WTC11 (cell line): ENCODE results near the gene MED27. TPM values are rescaled to one million over a fixed set of nuclear protein-coding genes. Genes with fewer than 3 reads are reported as not detected.

Experiments used
- ATAC-seq: fragments of 200-7000 bp; cut with Tn5 transposase; 2 replicates; pipeline ENCODE4 v1.10.0; 2021; ENCODE audit warnings: mild to moderate bottlenecking, moderate library complexity
- CTCF ChIA-PET: fragments of 300-600 bp; sonication (Branson Sonifier 250); formaldehyde crosslinking; loops from one replicate; lab custom pipeline; 2021; ENCODE audit warnings: antibody characterized with exemption; lab: Charles Lee
- POLR2A ChIA-PET: fragments of 350-600 bp; sonication (Branson Sonifier 250); formaldehyde crosslinking; loops from one replicate; lab custom pipeline; 2021; ENCODE audit warnings: antibody characterized with exemption; lab: Charles Lee
- DNase-seq: peaks from one replicate; pipeline ENCODE4 v3.0.0; 2021; ENCODE audit warnings: low spot score
- H3K27ac Mint-ChIP-seq: 2 replicates; pipeline ENCODE4 v1.8.0; 2021; ENCODE audit warnings: mixed read lengths
- H3K27me3 Mint-ChIP-seq: 2 replicates; pipeline ENCODE4 v1.8.0; 2021; ENCODE audit warnings: low read depth, mild to moderate bottlenecking, moderate library complexity, mixed read lengths
- H3K36me3 Mint-ChIP-seq: 2 replicates; pipeline ENCODE4 v1.8.0; 2021; ENCODE audit warnings: mixed read lengths
- H3K4me1 Mint-ChIP-seq: 2 replicates; pipeline ENCODE4 v1.8.0; 2022; ENCODE audit warnings: mixed read lengths
- H3K4me3 Mint-ChIP-seq: 2 replicates; pipeline ENCODE4 v1.8.0; 2021; ENCODE audit warnings: mild to moderate bottlenecking, moderate library complexity, mixed read lengths
- H3K9me3 Mint-ChIP-seq: 2 replicates; pipeline ENCODE4 v1.8.0; 2021; ENCODE audit warnings: mixed read lengths
- E2F5 ChIP-seq: sonication (generic); formaldehyde crosslinking; IDR thresholded peaks from 2 replicates; pipeline ENCODE4 v1.8.1; 2022; ENCODE audit warnings: mild to moderate bottlenecking, moderate library complexity, missing genetic modification reagents
- ESRRA ChIP-seq: sonication (generic); formaldehyde crosslinking; IDR thresholded peaks from 2 replicates; pipeline ENCODE4 v1.8.1; 2022; ENCODE audit warnings: mild to moderate bottlenecking, missing genetic modification reagents, borderline replicate concordance
- ETV6 ChIP-seq: sonication (generic); formaldehyde crosslinking; IDR thresholded peaks from 2 replicates; pipeline ENCODE4 v1.8.1; 2022; ENCODE audit warnings: mild to moderate bottlenecking, missing genetic modification reagents
- GABPB1 ChIP-seq: sonication (generic); formaldehyde crosslinking; IDR thresholded peaks from 2 replicates; pipeline ENCODE4 v1.8.1; 2023; ENCODE audit warnings: mild to moderate bottlenecking, missing genetic modification reagents
- GRHL2 ChIP-seq: fragments of 250-450 bp; sonication (Bioruptor Pico); IDR thresholded peaks from 2 replicates; pipeline ENCODE4 v1.8.0; 2022; ENCODE audit warnings: mild to moderate bottlenecking, moderate library complexity; ENCODE audit not compliant: insufficient replicate concordance, severe bottlenecking
- GTF2I ChIP-seq: fragments of 250-450 bp; sonication (Bioruptor Pico); conservative IDR thresholded peaks from 2 replicates; pipeline ENCODE4 v1.4.0; 2021; ENCODE audit warnings: mild to moderate bottlenecking
- MYBL2 ChIP-seq: sonication (generic); formaldehyde crosslinking; IDR thresholded peaks from 2 replicates; pipeline ENCODE4 v1.8.1; 2023; ENCODE audit warnings: mild to moderate bottlenecking, moderate library complexity, missing genetic modification reagents
- NR2C2 ChIP-seq: sonication (generic); formaldehyde crosslinking; IDR thresholded peaks from 2 replicates; pipeline ENCODE4 v1.8.0; 2022; ENCODE audit warnings: mild to moderate bottlenecking, missing genetic modification reagents
- ZNF121 ChIP-seq: sonication (generic); formaldehyde crosslinking; IDR thresholded peaks from 2 replicates; pipeline ENCODE4 v1.8.0; 2023; ENCODE audit warnings: missing genetic modification reagents
- ZNF138 ChIP-seq: sonication (generic); formaldehyde crosslinking; conservative IDR thresholded peaks from 2 replicates; pipeline ENCODE4 v1.8.1; 2022; ENCODE audit warnings: mild to moderate bottlenecking, moderate library complexity, missing genetic modification reagents
- ZNF396 ChIP-seq: fragments of 250-450 bp; sonication (Bioruptor Pico); IDR thresholded peaks from 2 replicates; pipeline ENCODE4 v1.8.0; 2021; ENCODE audit warnings: mild to moderate bottlenecking, moderate library complexity, borderline replicate concordance
- ZNF425 ChIP-seq: fragments of 250-450 bp; sonication (Bioruptor Pico); conservative IDR thresholded peaks from 2 replicates; pipeline ENCODE4 v1.9.0; 2021; ENCODE audit warnings: mild to moderate bottlenecking
- ZSCAN18 ChIP-seq: fragments of 250-450 bp; sonication (Bioruptor Pico); IDR thresholded peaks from 2 replicates; pipeline ENCODE4 v2.1.2; 2022; ENCODE audit warnings: mild to moderate bottlenecking, moderate library complexity
- total RNA-seq: library from RNA; stranded (reverse); gene quantifications from 3 replicates; pipeline ENCODE4 v1.2.3, GENCODE V29; 2021
- TF ChIP-seq, protein P1 (sequence below): sonication (generic); formaldehyde crosslinking; IDR thresholded peaks from 2 replicates; pipeline ENCODE4 v1.8.1; 2023; ENCODE audit warnings: mild to moderate bottlenecking, missing genetic modification reagents
- TF ChIP-seq, protein P2 (sequence below): sonication (generic); formaldehyde crosslinking; IDR thresholded peaks from 2 replicates; pipeline ENCODE4 v1.8.0; 2023; ENCODE audit warnings: missing genetic modification reagents

Gene MED27
- total RNA-seq, 1 experiment from 2014 or later, result 27.9 TPM

DNA sequence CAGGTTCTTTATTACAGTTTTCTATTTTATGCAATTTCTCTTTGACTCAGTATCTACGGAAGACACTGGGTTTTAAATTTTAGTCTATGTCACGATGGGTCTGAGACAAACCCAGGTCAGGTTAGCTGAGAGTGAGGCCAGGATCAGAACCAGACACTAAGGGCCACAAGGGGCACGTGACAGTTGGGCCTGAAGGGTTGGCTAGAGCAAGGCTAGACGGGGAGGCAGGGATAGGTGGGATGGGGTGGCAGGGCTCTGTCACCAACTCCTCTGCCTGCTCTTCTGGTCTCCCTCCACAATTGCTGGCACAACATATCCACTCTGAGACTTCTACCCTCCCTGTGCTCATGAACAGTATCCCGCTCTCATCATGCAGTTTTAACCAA, 76.4 kb downstream of the MED27 start (continued):
- no peak for TF ChIP-seq GABPB1 (CRISPR knock-in tag)
- TF ChIP-seq, all 79 proteins: peak for 3

GRCh38 chr9:132002643-132003318, 76.9 kb downstream of the MED27 start:
- POLR2A ChIA-PET, result no interaction called here
- H3K27me3 Mint-ChIP-seq, result no peaks in the 10 kb centered on the region; the same call in 1 of the 2 replicates
- no peak for ATAC-seq

DNA sequence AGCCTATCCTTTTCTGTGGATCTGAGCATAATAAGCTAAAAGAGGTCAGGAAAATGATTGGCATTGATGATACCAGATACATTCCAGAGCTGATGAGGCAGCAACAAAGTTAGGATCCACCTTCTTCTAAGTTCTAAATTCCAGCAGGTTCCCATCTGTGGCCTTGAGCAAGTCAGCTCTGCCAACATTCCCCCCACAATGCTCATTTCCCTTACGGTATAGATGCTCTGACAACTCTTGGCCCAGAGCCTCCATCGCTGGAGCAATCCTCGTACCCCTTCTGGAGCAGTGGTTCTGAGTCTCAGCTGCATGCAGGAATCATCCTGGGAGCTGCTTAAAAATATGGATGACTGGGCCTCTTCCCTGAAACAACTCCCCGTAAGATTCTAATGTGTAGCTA, 78.1 kb downstream of the MED27 start:
- no peak for DNase-seq
- no peak for ATAC-seq
- H3K27me3 Mint-ChIP-seq, result no peaks in the 10 kb centered on the region; the same call in 1 of the 2 replicates
- peaks cover 11% of the 10 kb centered on the region for H3K36me3 Mint-ChIP-seq
- CTCF ChIA-PET, result interaction anchor here (1.6 to 2.1 kb wide), 3 partner anchors 9 to 257 kb away, joined by 5 to 9 read pairs (median 5); no protein-coding TSS in a partner anchor
- H3K9me3 Mint-ChIP-seq, result peaks cover 9% of the 10 kb centered on the region; the same call in 1 of the 2 replicates
- peaks cover 55% of the 10 kb centered on the region for H3K4me1 Mint-ChIP-seq
- no peak overlapping the region for H3K4me3 Mint-ChIP-seq
- no peak for TF ChIP-seq MYBL2 (CRISPR knock-in tag)
- TF ChIP-seq, protein P1, sequence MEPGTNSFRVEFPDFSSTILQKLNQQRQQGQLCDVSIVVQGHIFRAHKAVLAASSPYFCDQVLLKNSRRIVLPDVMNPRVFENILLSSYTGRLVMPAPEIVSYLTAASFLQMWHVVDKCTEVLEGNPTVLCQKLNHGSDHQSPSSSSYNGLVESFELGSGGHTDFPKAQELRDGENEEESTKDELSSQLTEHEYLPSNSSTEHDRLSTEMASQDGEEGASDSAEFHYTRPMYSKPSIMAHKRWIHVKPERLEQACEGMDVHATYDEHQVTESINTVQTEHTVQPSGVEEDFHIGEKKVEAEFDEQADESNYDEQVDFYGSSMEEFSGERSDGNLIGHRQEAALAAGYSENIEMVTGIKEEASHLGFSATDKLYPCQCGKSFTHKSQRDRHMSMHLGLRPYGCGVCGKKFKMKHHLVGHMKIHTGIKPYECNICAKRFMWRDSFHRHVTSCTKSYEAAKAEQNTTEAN (CRISPR knock-in tag), result no peak
- POLR2A ChIA-PET, result interaction anchor here (0.6 to 0.9 kb wide), 2 partner anchors 34 to 194 kb away, joined by 3 read pairs; no protein-coding TSS in a partner anchor
- no peak overlapping the region for H3K27ac Mint-ChIP-seq

More at GRCh38 chr9:132002643-132003318, 76.9 kb downstream of the MED27 start:
- CTCF ChIA-PET, result interaction anchor here (1.1 to 2.1 kb wide), 4 partner anchors 10 to 256 kb away, joined by 3 to 9 read pairs (median 5); no protein-coding TSS in a partner anchor
- TF ChIP-seq ZNF425 (no peak), ETV6 (CRISPR knock-in tag) (no peak), NR2C2 (no peak), ZNF396 (CRISPR knock-in tag) (no peak), ZSCAN18 (CRISPR knock-in tag) (no peak), ESRRA (CRISPR knock-in tag) (no peak), GRHL2 (CRISPR knock-in tag) (no peak)
- TF ChIP-seq, protein P2, sequence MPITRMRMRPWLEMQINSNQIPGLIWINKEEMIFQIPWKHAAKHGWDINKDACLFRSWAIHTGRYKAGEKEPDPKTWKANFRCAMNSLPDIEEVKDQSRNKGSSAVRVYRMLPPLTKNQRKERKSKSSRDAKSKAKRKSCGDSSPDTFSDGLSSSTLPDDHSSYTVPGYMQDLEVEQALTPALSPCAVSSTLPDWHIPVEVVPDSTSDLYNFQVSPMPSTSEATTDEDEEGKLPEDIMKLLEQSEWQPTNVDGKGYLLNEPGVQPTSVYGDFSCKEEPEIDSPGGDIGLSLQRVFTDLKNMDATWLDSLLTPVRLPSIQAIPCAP (CRISPR knock-in tag), result no peak
- TF ChIP-seq, all 79 proteins: peak for 0
- no peak for DNase-seq
- Mint-ChIP-seq H3K4me3 (0 out of 2 replicates have a peak overlapping the region, but pooled peaks have one; percentile 13), H3K27ac (peak overlapping the region; percentile 67), H3K4me1 (peaks cover 66% of the 10 kb centered on the region), H3K9me3 (peaks cover 9% of the 10 kb centered on the region; the same call in 1 of the 2 replicates), H3K36me3 (peaks cover 11% of the 10 kb centered on the region)

GRCh38 chr9:132000659-132001058, 79.0 kb downstream of the MED27 start:
- no peak overlapping the region for H3K4me3 Mint-ChIP-seq
- DNase-seq (no peak), ATAC-seq (no peak)
- no peak for TF ChIP-seq E2F5
- 0 out of 2 replicates have a peak, but pooled peaks have one; percentile 18 for TF ChIP-seq GTF2I (CRISPR knock-in tag)
- no peak for TF ChIP-seq ZNF138
- 0 out of 2 replicates have a peak, but pooled peaks have one; percentile 36 for TF ChIP-seq ZNF121 (CRISPR knock-in tag)
- H3K4me1 Mint-ChIP-seq, result peaks cover 46% of the 10 kb centered on the region
- no peak overlapping the region for H3K27ac Mint-ChIP-seq
- ChIA-PET CTCF (no interaction called here), POLR2A (interaction anchor here (0.7 kb wide), 1 partner anchor 30 kb away, joined by 3 read pairs; no protein-coding TSS in a partner anchor)
- no peaks in the 10 kb centered on the region; the same call in 1 of the 2 replicates for H3K27me3 Mint-ChIP-seq
- H3K9me3 Mint-ChIP-seq, result peaks cover 9% of the 10 kb centered on the region; the same call in 1 of the 2 replicates
- H3K36me3 Mint-ChIP-seq, result peaks cover 11% of the 10 kb centered on the region
